CD4-positive, alpha-beta T cell treated with Interleukin-4 for 4 hours (primary cell): Measurements from ENCODE around the gene CNGB1.
"Not testable (repeated sequence)": the region's sequence is repeated elsewhere in the genome, so short reads cannot be mapped to it uniquely, and the experiment has no call there.

Experiments
- DNase-seq: peaks from one replicate; pipeline ENCODE4 v3.0.0-alpha.2; 2020

Gene CNGB1

DNA sequence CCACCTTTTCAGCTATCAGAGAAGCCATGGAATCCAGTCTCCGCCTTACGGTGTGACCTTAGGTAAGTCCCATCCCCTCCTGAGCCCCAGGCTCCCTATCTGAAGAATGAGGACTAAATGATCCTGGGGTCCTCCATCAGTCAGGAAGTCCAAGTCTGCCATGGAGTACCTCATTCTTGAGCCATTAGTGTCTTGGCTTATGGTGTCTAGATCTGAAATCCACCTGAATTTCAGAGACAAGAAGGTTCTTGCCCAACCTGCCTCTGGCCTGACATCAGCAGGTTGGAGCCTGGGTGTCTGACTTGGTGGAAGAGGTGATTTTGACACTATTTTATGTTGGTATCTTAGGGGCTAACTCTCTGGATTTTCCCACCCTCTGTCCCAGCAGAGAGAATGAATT, 47.1 kb downstream of the CNGB1 start:
- no peak for DNase-seq

DNA sequence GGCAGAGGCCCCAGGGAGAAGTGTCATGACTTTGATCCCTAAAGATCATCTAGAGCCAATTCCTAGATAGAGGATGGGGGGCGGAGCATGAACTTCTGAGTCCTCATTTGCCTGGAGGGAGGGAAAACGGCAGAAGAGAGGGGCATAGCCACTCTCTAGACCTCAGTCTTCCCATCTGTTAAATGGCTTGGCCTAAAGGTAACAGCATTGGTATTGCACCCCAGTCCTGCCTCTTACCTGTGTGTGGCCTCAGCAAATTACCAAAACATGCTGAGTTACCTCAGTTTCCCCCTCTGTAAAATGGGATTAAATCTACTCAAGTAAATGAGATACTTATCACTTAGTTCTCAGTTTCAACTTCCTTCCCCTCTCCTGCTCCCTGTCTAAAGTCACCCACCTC, 47.5 kb downstream of the CNGB1 start:
- DNase-seq = no peak

GRCh38 chr16:57920880-57921229, 50.1 kb downstream of the CNGB1 start:
- DNase-seq = no peak

DNA sequence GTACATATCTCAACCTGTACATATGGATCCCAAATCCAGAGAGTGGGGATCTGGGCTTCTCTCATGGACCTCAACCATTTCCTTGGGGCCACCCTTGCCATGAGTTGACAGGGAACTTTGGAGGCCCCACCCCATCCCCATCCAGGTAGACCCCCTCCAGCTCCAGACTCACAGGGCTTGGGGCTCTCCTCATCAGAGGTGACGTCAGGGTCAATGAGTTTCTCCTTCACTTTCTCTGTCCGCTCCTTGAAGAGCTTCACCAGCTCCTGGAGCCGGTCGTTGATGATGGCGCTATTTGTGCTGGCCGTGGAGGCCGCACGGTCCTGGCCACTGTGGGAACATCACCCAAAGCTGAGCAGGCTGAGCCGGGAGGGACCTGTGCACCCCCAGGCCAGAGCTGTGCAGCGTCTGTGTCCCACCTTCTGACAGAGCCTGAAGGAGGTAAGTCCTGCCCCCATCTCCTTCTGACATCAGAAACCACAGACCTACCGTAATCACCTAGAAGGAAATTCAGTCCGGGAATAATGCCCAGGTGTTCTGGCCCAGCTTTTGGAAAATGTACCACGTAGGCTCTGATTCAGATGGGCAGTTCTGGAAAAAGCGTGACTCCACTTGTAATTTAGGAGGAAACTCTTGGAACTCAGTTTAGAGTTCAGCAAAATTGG, 50.6 kb downstream of the CNGB1 start:
- DNase-seq = no peak

- no peak for DNase-seq
These were observed 51.9 kb downstream of the CNGB1 start for GRCh38 chr16:57918994-57919393.

DNA sequence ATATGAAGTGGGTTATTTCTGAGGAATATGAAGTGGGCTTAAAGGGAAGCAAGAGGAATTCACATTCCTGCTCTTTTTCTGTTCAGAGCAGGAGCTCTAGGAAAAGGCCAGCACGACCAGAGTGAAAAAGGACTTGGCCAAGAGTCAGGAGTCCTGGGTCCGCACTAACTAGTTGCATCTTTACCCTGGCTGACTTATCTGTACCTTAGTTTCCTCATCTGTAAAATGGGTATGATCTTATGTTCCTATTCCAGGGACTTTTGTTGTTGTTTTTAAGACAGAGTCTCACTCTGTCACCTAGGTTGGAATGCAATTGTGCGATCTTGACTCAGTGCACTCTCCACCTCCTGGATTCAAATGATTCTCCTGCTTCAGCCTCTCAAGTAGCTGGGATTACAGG, 52.5 kb downstream of the CNGB1 start:
- DNase-seq = no peak

DNA sequence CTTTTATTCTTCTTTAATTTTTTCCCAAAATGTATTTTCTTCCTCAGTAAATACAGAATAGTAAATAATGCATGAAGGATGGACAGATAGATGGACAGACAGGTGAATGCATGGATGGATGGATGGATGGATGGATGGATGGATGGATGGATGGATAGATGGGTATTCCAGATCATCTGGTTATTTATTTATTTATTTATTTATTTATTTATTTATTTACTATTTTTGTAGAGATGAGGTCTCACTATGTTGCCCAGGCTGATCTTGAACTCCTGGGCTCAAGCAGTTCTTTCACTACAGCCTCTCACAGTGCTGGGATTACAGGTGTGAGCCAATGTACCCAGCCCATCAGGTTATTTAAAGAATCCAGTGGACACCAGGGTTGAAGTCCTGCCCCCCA, 53.0 kb downstream of the CNGB1 start:
- DNase-seq = not testable (repeated sequence)

DNA sequence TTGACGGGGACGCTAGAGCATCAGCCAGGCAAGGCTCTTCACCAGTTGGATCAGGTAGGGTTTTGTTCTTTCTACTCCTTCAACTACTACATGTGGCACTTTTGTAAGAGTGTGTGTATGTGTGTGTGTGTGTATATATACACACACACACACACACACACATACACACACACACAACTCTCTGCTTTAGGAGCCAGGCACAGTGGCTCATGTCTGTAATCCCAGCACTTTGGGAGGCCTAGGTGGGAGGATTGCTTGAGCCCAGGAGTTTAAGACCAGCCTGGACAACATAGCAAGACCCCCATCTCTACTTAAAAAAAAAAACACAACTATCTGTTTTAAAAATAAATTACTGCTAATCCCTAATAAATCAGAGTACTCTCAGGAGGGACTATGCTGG, 53.4 kb downstream of the CNGB1 start:
- DNase-seq = not testable (repeated sequence)

DNA sequence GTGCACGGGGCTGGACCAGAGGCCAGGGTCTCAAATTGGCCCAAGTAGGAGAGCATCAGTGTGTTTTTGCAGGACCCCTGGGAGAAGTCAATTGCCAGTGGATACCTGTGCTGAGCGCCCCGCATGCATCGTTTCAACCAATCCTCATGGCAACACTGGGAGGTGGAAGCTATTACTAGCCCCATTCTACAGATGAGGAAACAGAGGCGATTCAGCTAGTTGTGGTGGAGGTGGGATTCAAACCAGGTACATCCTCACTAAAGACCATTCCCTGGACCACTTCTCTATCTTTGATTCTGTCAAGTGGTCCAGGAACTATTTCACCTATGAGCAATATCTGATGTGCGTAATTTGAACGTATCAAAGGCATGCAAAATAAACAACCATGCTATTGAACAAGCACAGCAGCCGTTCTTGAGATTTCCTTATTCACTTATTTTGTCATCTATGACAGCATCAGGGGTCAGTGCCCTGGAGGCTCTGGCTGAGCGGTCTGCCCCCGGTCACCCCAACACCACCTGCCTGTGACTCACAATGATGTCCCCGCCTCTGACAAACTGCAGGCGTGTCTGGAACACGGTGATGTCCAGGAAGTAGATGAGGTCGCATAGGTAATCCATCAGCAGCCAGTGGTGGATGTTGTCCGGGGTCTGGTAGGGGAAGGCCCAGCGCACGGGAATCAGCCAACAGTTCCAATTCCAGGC, 54.0 kb downstream of the CNGB1 start:
- DNase-seq = no peak

- no peak for DNase-seq
These were observed 55.0 kb downstream of the CNGB1 start for GRCh38 chr16:57915811-57916488.

DNA sequence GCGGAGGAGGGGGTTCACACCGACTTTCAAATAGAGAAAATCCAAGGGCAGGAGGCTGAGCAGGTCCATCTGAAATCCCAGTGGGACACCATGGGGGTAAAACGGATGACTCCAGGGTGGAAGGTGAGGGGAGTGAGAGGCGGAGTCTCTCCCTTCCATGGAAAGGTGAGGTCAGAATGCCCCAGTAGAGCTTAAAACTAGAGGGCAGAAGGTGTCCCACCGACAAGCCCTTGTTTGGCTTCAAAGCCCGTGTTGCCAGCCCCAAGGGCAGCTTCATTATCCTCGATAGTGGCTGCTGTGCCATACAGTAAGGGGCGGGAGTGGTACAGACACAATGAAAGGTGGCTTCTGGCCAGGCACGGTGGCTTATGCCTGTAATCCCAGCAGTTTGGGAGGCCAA, 55.7 kb downstream of the CNGB1 start:
- DNase-seq = no peak

DNA sequence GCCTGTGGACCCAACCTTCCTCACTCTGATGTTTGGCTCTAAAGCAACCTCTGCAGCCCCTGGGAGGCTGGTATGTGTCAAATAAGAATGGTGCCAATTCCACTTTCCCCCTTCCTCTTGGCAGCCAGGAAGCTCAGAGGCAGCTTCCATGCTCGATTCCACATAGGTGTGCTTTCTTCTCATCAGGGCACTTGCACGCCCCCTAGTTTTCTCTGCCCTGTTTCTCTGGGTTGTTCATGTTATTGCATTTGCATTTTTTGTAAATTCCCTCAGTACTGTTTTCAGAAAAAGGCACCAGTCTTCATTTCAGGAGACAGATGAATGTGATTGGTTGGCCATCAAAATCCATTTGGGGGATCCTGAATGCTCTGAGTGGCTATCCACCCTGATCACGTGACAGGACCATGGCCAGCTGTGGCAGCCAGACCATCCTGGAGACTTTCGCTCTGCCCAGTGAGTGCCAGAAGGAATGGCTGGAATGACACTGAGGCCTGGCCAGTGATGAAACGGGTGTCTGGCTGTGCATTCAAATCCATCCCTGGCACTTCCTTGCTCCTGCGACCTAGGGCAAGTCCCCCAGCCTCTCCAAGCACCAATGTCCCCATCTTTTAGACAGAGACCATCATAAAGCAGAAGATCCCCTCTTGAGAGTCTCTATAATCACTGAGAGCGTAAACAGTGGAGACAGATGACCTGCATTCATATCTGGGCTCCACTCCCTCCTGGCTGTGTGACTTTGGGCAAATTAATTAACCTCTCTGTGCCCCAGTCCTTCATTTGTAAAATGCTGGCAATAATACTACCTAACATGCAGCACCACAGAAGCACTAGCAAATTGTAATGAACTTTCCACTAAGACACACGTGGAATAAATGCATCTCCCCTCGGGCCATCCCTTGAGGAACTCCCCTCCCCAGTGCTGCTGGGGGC, 56.4 kb downstream of the CNGB1 start:
- no peak for DNase-seq

DNA sequence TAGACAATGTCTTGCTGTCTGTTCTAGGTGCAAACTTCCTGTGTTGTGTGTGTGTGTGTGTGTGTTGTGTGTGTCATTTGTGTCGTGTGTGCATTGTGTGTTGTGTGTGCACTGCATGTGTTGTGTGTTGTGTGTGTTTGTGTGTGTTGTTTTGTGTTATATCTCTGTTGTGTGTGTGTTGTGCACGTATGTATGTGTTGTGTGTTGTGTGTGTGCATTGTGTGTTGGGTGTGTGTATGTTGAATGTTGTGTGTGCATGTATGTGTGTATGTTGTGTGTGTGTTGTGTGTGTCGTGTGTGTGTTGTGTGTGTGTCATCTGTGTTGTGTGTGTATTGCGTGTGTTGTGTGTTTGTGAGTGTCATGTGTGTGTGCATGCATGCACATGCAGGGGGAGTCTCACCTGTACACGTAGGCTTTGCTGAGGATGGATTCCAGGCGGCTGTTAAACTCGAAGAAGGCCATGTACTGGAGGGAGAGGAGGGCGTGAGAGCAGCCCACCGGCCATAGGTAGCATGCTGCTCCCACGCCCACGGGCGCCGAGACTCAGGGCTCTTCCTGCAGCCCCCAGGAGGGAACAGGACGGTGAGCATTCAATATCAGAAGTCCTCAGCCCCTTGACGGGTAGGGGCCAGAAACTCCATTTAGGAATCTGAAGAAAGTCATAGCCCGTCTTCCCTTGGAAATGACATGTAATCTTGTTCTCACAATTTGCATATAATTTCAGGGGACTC, 58.2 kb downstream of the CNGB1 start:
- DNase-seq = no peak

DNA sequence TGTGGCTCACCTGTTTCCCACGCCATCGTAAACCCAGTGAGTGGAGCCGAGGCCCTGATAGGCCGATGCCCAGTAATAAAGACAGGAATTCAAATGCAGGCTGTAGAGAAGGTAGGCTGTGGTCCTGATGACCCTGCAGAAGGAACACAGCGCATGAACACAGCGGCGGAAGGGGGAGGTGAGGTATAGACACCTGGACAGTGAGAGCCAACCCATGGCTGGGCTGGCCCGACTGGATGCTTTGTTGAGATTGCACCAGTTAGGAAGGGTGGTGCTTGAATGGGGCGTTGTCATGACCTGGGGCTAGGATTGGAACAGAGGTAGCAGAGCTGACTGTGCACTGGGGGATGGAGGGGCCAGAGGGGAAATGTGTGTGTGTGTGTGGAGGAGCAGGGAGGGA, 59.2 kb downstream of the CNGB1 start:
- no peak for DNase-seq

DNA sequence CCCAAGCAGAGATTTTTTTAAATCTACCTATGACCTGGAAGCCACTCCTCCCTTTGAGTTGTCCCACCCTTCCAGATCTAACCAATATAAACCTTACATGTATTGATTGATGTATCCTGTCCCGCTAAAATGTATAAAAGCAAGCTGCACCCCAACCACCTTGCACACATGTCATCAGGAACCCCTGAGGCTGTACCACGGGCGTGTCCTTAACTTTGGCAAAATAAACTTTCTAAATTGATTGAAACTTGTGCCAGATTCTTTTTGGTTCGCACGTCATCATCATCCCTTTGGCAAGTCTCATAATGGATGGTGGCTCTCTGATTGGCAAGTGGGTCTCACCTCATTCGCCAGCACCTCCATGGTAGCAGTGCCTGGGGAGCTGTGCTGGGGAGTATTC, 60.2 kb downstream of the CNGB1 start:
- DNase-seq = no peak

GRCh38 chr16:57908409-57908987, 62.4 kb downstream of the CNGB1 start:
- DNase-seq = no peak

GRCh38 chr16:57906382-57907316, 64.3 kb downstream of the CNGB1 start:
- DNase-seq = no peak

- no peak for DNase-seq
These were observed 66.8 kb downstream of the CNGB1 start for GRCh38 chr16:57904101-57904500.

- no peak for DNase-seq
These were observed 67.3 kb downstream of the CNGB1 start for GRCh38 chr16:57903656-57904055.

- no peak for DNase-seq
These were observed 69.4 kb downstream of the CNGB1 start for GRCh38 chr16:57901480-57902069.
